ENCODE results near the gene FRMD4A.

Gene FRMD4A

GRCh38 chr10:13984647-13985155, 346.0 kb downstream of the FRMD4A start:
- peak; percentile 82 for DNase-seq
- H3K36me3 ChIP-seq (replicated peaks) = no peaks in the 10 kb centered on the region
- H3K4me3 ChIP-seq (ENCODE audit: low read depth, low read length) = no peak overlapping the region
- no peak for TF ChIP-seq CTCF (IDR thresholded peaks at IDR 0.05; ENCODE audit: low read depth, low read length, missing control alignments)
- peak overlapping the region; percentile 79 for H3K27ac ChIP-seq
- no peaks in the 10 kb centered on the region for H3K27me3 ChIP-seq (replicated peaks)
- in situ Hi-C loops (cut with HindIII; ENCODE audit: low pct_ligation_motif_present, low sequenced_read_pairs) = no loop called here

DNA sequence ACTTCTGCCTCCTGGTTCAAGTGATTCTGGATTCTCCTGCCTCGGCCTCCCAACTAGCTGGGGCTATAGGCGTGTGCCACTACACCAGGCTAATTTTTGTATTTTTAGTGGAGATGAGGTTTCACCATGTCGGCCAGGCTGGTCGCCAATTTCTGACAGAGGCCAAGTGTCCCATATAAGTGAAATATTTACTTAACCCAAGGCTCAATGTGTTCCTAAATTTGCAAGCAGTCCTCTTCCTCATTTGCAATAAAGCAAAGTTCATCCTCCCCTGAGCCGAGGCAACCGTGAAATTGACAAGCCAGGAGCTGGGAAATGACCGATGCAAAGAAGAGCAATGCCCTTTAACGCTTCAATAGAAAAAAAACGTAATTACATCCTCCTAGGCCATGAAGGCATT, 347.7 kb downstream of the FRMD4A start:
- no peaks in the 10 kb centered on the region for H3K36me3 ChIP-seq (replicated peaks)
- no peaks in the 10 kb centered on the region for H3K27me3 ChIP-seq (replicated peaks)
- DNase-seq = no peak
- TF ChIP-seq CTCF (IDR thresholded peaks at IDR 0.05; ENCODE audit: low read depth, low read length, missing control alignments) = no peak
- H3K4me3 ChIP-seq (ENCODE audit: low read depth, low read length) = no peak overlapping the region
- in situ Hi-C loops (cut with HindIII; ENCODE audit: low pct_ligation_motif_present, low sequenced_read_pairs) = no loop called here
- no peak overlapping the region for H3K27ac ChIP-seq

DNA sequence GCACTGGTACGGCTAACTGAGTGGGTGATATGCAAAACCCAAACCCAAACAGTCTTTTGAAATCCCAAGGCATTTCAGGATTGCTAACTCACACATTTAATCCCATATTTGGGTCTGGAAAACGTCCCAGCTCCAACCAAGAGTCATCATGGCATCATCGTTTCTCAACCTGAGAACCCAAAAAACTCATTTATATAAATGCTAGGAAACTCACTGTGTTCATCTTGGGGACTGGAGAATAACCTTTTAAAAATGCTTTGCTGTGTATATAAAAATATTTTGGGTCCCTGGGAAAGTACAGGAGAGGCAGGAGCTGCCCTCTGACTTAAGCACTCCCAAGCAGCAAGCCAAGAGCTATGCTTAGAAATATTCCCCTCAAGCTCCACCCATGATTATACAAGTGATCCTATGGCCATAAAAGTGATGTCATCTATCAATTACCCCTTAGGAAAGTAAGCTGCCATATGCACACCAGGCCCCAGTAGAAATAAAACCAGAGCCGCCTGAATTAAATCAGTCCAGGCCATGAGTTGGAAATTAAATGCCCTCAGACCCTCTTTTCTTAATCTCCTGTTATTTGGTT, 352.1 kb downstream of the FRMD4A start:
- H3K4me3 ChIP-seq (ENCODE audit: low read depth, low read length) = no peak overlapping the region
- H3K27ac ChIP-seq = peak overlapping the region; percentile 43
- peaks cover 2% of the 10 kb centered on the region for H3K36me3 ChIP-seq (replicated peaks)
- TF ChIP-seq CTCF (IDR thresholded peaks at IDR 0.05; ENCODE audit: low read depth, low read length, missing control alignments) = no peak
- DNase-seq = peak; percentile 73
- in situ Hi-C loops (cut with HindIII; ENCODE audit: low pct_ligation_motif_present, low sequenced_read_pairs) = no loop called here
- no peaks in the 10 kb centered on the region for H3K27me3 ChIP-seq (replicated peaks)

GRCh38 chr10:13977861-13978532, 352.7 kb downstream of the FRMD4A start:
- TF ChIP-seq CTCF (IDR thresholded peaks at IDR 0.05; ENCODE audit: low read depth, low read length, missing control alignments) = no peak
- peaks cover 2% of the 10 kb centered on the region for H3K36me3 ChIP-seq (replicated peaks)
- in situ Hi-C loops (cut with HindIII; ENCODE audit: low pct_ligation_motif_present, low sequenced_read_pairs) = no loop called here
- H3K4me3 ChIP-seq (ENCODE audit: low read depth, low read length) = no peak overlapping the region
- H3K27me3 ChIP-seq (replicated peaks) = no peaks in the 10 kb centered on the region
- H3K27ac ChIP-seq = peak overlapping the region; percentile 43
- no peak for DNase-seq

DNA sequence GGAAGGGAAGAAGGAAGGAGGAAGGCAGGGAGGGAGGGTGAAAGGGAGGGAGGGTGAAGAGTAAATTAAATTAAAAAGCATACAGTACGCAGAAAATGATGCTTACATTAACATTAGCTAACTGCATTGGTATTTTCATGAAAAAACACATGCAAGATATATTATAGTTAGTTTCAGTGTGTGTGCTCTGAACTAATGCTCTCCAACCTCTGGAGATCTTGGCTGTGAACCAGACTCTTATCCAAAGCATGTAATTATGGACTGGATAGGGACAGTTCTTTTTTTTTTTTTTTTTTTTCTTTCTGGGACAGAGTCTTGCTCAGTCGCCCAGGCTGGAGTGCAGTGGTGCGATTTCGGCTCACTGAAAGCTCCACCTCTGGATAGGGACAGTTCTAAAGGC, 357.0 kb downstream of the FRMD4A start:
- peaks cover 2% of the 10 kb centered on the region for H3K36me3 ChIP-seq (replicated peaks)
- H3K4me3 ChIP-seq (ENCODE audit: low read depth, low read length) = no peak overlapping the region
- DNase-seq = peak; percentile 74
- H3K27me3 ChIP-seq (replicated peaks) = no peaks in the 10 kb centered on the region
- peak overlapping the region; percentile 4 for H3K27ac ChIP-seq
- in situ Hi-C loops (cut with HindIII; ENCODE audit: low pct_ligation_motif_present, low sequenced_read_pairs) = no loop called here
- TF ChIP-seq CTCF (IDR thresholded peaks at IDR 0.05; ENCODE audit: low read depth, low read length, missing control alignments) = no peak

All from brain microvascular endothelial cell (primary cell).